ENCODE results near the gene KCNH3.

The KCNH3 gene

DNA sequence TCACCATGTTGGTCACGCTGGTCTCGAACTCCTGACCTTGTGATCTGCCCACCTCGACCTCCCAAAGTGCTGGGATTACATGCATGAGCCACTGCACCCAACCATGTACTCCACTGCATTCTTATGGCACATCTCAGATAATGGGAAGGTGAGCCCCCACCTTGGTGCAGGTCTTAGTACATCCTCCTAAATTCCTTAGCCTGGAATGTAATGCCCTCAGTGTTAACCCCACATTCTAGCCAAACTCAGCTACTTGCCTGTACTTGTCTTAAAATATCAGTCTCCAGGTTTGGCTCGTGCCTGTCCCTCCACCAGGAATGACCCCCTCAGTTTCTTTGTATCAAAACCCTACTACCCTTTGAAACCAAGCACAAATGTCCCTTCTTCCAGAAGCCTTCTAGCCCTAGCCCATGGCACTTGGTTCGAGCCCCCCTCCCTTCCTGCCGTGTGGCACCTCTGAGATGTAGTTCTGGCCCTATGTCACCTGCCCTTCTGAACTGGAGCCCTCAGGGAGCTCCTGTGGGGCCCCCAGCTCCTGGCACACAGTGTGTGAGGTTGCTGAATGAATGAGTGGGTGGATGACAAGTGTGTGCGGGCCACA lies 8.4 kb downstream of the KCNH3 start:
- DNase-seq (ENCODE audit: low read depth) = no peak

DNA sequence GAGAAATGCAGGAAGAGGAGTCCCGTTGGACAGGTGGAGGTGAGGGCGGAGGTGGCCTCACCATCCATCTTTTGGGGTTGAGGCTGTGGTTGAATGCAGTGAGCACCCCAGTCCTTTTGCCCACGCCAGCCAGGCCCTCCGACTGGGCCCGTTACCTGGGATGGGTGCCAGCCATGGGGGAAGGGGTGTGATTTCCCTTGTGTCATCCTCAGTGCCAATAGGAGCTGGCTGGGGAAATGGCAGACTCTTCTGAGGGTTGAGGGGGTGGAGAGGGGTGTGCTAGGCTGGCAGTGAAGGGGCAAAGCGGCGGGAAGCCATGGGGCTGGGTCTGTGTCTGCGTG lies 9.6 kb downstream of the KCNH3 start:
- no peak for DNase-seq (ENCODE audit: low read depth)

DNA sequence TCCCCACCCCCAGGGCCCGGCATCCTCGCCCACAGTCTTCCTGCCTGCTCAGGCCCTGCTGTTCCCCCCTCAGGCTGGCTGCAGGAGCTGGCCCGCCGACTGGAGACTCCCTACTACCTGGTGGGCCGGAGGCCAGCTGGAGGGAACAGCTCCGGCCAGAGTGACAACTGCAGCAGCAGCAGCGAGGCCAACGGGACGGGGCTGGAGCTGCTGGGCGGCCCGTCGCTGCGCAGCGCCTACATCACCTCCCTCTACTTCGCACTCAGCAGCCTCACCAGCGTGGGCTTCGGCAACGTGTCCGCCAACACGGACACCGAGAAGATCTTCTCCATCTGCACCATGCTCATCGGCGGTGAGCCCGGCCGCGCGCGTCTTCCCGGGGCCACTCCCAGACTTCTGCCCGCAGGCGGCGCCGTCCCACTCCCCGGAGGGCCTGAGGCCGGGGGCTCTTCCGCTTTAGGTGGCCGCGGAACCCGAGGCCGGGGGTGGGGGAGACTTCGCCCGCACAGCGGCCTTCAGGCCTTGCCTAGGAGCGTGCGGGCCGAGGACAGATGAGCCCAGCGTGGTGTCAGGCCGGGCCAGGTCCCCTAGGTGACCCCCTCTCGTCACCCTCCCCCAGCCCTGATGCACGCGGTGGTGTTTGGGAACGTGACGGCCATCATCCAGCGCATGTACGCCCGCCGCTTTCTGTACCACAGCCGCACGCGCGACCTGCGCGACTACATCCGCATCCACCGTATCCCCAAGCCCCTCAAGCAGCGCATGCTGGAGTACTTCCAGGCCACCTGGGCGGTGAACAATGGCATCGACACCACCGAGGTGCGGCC lies 10.2 kb downstream of the KCNH3 start:
- no peak for DNase-seq (ENCODE audit: low read depth)

DNA sequence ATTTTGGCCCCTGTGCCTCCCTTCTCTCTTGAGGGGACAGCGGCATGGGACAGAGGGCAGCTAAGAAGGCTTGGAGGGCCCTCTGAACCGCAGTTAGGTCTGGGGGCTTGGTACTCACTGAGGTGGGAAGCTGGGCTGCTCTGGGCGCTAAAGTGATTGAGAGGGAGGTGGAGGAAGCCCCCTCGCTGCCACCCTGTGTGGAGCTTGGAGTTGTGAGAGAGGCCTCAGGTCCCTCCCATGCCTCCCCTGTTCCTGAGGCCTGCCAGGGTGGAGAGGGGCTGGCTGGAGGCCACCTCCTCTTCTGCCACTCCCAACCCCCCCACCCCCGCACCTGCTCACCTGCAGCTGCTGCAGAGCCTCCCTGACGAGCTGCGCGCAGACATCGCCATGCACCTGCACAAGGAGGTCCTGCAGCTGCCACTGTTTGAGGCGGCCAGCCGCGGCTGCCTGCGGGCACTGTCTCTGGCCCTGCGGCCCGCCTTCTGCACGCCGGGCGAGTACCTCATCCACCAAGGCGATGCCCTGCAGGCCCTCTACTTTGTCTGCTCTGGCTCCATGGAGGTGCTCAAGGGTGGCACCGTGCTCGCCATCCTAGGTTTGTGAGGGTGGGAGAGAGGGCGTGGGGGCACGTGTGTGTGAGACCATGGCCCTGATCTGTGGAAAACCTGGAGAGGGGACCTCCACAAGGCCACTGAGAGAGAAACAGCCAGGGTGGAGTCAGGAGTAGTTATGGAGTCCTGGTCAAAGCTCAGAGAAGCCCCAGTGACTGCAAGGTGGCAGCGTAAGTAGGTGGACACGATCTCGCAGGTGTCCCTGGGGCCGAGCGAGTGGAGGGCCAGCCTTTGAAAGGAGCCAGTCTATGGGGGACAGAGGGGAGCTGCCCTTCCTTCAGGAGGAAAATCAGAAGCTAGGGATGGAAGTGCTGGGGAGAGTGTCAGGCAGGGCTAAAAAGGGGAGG lies 11.2 kb downstream of the KCNH3 start:
- DNase-seq (ENCODE audit: low read depth) = no peak

DNA sequence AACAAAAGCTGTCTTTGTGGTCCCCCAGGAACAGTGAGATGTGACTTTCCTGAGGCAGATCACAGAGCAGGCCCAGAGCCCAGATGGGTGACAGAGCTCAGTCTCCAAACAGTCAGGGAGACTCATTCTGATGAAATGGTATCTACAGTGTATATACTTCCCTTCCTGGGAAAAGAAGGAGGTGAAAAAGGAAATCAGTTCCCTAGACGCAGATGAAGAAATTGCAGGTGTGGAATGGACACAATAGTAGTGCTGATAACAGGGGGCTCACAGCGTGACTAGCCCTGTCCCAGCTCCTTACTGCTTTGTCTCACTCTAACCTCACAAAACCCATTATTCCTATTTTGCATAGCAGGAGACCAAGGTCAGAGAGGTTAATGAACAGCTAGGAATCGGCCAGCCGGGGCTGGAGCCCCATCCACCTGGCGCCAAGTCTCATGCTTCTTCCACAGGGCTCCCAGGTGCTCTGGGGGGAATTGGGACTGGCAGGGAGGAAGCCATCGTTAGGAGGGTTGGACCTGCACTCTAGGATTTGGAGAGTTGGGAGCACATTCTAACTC lies 11.9 kb downstream of the KCNH3 start:
- DNase-seq (ENCODE audit: low read depth) = no peak

DNA sequence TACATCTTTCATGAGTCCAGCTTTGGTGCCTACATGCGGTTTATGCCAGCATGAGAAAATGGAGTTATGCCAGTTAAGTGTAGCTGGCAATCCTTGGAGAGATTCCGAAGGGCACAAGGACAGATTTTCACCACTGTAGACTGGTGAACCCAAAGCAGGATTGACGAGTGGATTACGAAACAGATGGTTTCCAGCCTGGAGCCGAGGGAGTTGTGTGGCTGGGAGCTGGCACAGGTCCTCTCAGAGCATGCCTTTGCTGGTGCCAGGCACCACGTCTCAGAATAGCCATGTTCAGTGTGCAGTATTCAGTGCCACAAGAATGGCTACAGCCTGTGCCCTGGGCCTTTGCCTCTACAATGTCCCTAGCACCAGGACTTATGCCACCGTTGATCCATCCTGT lies 13.2 kb downstream of the KCNH3 start:
- DNase-seq (ENCODE audit: low read depth) = no peak

DNA sequence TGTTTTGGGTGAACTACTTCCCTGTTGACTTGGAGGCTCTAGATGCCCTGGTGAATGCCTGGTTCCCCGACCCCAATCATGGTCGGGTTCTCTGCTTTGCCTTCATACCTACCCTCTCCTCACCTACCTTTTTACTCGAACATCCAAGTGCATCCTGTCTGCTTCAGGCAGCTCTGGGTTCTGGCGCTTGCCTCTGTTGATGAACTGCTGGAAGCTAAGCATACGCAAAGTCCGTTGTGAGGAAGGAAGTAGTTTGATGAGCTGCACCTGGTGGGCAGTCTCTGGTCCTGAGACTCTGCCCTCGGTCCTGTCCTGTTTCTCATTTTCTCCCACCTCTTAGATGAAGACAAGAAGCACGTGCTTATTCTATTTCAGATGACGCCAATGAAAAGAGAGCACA lies 13.6 kb downstream of the KCNH3 start:
- no peak for DNase-seq (ENCODE audit: low read depth)

DNA sequence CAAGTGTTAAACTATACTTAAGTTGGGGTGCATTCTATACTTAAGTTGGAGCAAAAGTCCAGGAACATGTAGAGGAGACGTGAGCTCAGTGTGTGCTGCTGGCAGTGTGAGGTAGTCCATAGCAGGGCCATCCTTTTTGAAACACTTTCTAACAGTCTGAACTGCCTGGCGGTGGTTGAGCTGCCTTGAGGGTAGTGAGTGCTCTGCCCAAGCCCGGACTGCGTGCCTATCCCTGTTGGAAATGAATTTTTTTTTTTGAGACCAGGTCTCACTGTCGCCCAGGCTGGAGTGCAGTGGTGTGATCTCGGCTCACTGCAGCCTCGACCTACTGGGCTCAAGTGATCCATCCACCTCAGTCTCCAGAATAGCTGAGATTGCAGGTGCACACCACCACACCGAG lies 14.1 kb downstream of the KCNH3 start:
- no peak for DNase-seq (ENCODE audit: low read depth)

DNA sequence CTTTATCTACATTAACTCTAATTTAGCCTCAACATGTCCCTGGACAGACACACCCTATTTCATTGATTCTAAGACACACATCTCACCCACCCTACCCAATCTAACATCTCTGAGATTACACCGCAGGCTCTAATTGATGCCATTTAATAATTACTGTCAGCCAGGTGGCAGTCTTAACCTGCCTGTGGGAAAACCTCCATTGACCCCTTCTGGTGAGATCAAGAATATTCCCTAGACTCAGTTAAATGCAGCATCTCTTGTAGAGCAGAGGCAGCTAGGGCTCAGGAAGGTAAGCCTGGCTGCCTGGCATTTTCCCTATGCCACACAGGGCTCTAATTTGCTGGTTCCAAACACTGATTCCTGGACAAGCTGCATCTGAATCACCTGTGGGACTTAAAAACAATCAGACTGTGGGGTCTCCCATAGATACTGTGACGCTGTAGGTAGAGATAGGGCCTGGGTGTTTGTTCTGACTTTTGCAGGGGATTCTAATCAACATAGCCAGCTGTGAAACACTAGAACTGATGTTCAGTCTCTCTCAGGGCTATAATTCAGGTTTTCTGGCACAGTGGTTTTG lies 14.8 kb downstream of the KCNH3 start:
- DNase-seq (ENCODE audit: low read depth) = no peak

- DNase-seq (ENCODE audit: low read depth) = no peak
Observed at GRCh38 chr12:49554266-49554665, 15.4 kb downstream of the KCNH3 start.

GRCh38 chr12:49555631-49556390 lies 17.0 kb downstream of the KCNH3 start:
- DNase-seq (ENCODE audit: low read depth) = no peak

DNA sequence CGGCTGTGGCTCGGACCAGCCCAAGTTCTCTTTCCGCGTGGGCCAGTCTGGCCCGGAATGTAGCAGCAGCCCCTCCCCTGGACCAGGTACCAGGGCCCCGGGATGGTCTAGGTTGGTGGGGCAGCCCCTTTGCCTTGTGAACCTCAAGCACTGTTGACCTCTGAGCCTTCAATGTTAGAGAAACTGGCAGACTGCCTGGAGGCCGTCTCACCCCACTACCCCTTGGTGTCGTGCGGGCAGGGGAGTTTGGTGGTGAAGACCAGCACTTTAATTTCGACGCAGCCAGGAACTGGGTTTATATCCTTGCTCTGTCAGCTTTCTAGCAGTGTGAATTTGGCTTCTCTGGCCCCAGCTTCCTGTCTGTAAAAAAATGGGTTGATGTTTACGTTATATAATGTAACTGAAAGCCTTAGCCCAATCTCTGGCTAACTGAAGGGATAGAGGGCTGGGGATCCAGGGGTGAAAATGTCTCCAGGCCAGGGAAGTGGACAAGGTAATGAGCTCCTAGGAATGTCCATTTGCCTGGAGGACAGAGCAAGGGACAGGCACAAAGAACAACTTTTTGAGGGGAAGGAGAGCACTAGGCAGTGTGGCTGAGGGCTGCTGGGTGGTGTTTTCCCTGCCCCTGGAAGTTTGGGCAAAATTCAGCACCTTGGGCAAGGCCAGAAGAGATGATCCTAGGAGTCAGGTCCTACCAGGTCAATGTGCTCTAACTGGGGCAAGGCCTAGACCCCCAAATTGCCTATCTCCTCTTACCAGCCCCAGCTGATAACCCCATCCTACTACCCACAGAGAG lies 17.8 kb downstream of the KCNH3 start:
- DNase-seq (ENCODE audit: low read depth) = no peak

- DNase-seq (ENCODE audit: low read depth) = no peak
Observed at GRCh38 chr12:49557187-49557916, 18.5 kb downstream of the KCNH3 start.

DNA sequence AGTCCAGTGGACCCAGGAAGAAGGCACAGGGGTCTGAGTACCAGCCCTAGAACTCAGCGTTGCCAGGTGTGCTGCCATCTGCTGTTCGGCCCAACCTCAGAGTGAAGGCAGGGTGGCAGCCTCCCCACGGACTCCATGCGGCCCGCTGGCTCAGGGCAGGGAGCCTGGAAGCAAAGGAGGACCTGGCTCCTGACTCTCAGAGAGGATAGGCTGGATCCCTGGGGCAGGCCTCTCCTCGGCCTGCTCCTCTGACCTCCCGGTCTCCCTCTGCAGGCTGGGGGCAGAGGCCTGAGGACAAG lies 19.0 kb downstream of the KCNH3 start:
- DNase-seq (ENCODE audit: low read depth) = no peak

DNA sequence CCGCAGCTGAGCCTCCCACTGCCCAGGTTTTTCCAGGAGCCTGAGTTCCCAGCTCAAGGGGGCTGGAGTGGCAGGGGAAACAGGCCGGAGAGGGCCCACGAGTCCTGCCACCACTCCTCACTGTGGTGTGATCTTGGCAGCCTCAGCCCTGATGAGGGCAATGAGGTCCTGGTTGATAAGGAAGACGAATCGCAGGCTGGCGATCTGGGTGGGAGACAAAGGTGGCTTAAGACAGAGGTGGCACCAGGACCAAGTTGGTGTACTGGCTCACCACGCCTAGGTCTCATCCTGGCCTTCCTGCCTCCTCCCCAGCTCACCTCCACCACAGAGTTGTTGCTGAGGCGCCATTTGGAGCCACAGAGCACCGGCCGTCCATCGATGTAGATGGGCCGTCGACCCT lies 19.7 kb downstream of the KCNH3 start:
- DNase-seq (ENCODE audit: low read depth) = no peak

DNA sequence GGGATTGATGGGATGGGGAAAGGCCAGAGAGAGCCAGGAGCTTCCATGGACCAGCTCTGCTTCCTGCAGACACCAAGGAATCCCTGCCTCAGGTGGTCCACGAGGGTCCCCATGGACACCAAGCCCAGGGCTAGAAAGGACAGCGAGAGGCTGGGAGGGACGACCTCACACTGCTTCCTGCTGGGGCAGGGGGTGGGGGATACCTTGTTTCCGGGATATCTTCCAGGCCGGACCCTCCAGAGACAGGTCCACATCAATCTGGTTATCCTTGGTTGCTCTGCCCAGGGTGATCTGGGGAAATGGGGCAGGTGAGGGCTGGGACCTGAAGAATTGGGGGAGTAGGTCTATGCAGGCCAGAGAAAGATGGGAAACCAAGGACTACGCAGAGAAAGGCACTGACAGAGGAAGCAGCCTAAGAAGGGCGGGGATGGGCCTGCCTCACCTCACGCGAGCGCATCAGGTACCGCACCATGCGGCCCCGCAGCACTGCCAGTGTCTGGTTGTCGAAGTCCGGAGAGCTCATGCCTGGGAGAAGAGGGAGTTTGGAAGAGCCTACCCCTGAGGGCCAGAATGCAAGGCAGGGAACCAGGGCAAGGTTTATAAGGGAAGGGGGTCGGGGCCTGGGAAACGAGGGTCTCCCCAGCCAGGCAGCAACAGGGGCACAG lies 20.3 kb downstream of the KCNH3 start:
- no peak for DNase-seq (ENCODE audit: low read depth)

DNA sequence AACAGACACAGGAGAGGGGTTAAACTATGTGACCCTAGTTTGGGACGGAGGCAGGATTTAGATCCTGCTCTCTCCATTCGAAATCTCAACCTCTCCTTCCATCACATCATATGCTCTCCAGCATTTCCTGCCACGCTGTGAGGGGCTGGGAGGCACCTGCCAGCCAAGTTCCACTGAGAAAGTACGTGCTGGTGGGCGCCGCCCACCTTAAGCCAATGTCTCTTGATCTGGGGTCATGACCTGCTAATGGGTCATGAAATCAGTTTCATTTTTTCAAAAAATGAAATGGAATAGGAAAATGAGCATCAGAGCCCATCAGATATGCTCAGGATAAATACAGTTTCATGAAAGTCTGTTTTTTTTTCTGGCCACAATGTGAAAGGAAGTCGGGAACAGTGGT lies 21.9 kb downstream of the KCNH3 start:
- DNase-seq (ENCODE audit: low read depth) = no peak

GRCh38 chr12:49562233-49562632 lies 23.4 kb downstream of the KCNH3 start:
- no peak for DNase-seq (ENCODE audit: low read depth)

DNA sequence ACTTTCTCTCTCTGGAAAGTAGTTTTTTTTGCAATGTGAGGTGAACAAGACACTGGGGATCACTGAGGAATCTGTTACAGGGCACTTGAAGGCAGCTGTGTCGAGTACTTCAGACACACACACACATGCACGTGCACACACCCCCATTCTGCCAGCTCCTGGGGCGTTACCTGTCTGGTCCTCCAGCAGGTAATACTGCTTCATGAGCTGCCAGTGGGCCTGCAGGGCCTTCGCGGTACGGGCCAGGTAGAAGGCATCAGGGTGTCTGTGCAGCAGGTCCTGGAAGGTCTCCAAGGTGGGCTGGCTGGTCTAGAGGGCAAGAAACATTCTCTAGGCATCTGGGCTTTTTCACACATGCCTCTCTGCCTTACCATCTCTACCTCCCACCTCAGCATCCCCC lies 24.0 kb downstream of the KCNH3 start:
- DNase-seq (ENCODE audit: low read depth) = no peak
